B cell (primary cell): ENCODE data around the gene TMEM97. TPM values are rescaled to one million over a fixed set of nuclear protein-coding genes. Genes with fewer than 3 reads are reported as not detected.
"Not testable (repeated sequence)": the region's sequence is repeated elsewhere in the genome, so short reads cannot be mapped to it uniquely, and the experiment has no call there.

ENCODE experiments used
- ATAC-seq: fragments of 200-7000 bp; cut with Tn5 transposase; one replicate; pipeline ENCODE4 v1.10.0; 2021; ENCODE audit warnings: low read depth, mild to moderate bottlenecking, moderate number of reproducible peaks, moderate library complexity
- CTCF ChIA-PET: fragments of 350-600 bp; sonication (Branson Sonifier 250); formaldehyde crosslinking; loops from one replicate; lab custom pipeline; 2021; ENCODE audit warnings: antibody characterized with exemption, inconsistent platforms; lab: Charles Lee
- POLR2A ChIA-PET: fragments of 350-600 bp; sonication (Branson Sonifier 250); formaldehyde crosslinking; loops from one replicate; lab custom pipeline; 2021; ENCODE audit warnings: antibody characterized with exemption; lab: Charles Lee
- DNase-seq: peaks from one replicate; pipeline ENCODE4 v3.0.0; 2013
- H2AFZ ChIP-seq: 2 replicates; pipeline ENCODE4 v1.6.1; 2012; ENCODE audit warnings: mild to moderate bottlenecking, low read depth, low read length; ENCODE audit not compliant: insufficient read depth, poor library complexity, severe bottlenecking
- H3K27ac ChIP-seq, 2 donors: 1 replicate in 1 of 2; 2 replicates in 1 of 2; pipeline ENCODE4 v1.5.1; 2012 to 2013; ENCODE audit warnings: low read length in 2 of 2, mild to moderate bottlenecking in 2 of 2, moderate library complexity in 1 of 2
- H3K27me3 ChIP-seq, 4 experiments: fragments of 200-600 bp in 1 of 4; sonication (generic) in 1 of 4; replicated peaks in 1 of 4; 1 replicate in 2 of 4; 2 replicates in 2 of 4; pipeline versions ENCODE4 v1.6.1 to v1.7.0; 2013 to 2016; ENCODE audit warnings: low read length in 3 of 4, mild to moderate bottlenecking in 2 of 4, mixed read lengths in 1 of 4, moderate library complexity in 1 of 4; ENCODE audit not compliant: insufficient read depth in 4 of 4, control insufficient read depth in 3 of 4; ENCODE audit errors: control extremely low read depth in 1 of 4
- H3K36me3 ChIP-seq, 2 experiments: replicated peaks in 1 of 2; 1 replicate in 1 of 2; 2 replicates in 1 of 2; pipeline versions ENCODE4 v1.6.1 to v1.7.1; 2013; ENCODE audit warnings: low read length in 1 of 2; ENCODE audit not compliant: insufficient read depth in 2 of 2, control insufficient read depth in 1 of 2; ENCODE audit errors: control extremely low read depth in 1 of 2, extremely low read depth in 1 of 2
- H3K4me1 ChIP-seq, 2 donors: fragments of 200-600 bp in 1 of 2; sonication (generic) in 1 of 2; 1 replicate in 1 of 2; 2 replicates in 1 of 2; pipeline versions ENCODE4 v1.5.1 to v1.6.1; 2013 to 2017; ENCODE audit warnings: low read length in 2 of 2; ENCODE audit not compliant: control insufficient read depth in 2 of 2, insufficient read depth in 2 of 2
- H3K4me2 ChIP-seq: replicated peaks from 2 replicates; pipeline ENCODE3; 2012; ENCODE audit warnings: mild to moderate bottlenecking, low read depth, low read length; ENCODE audit not compliant: poor library complexity, severe bottlenecking
- H3K4me3 ChIP-seq, 5 experiments: fragments of 200-600 bp in 1 of 5; sonication (generic) in 1 of 5; 1 replicate in 3 of 5; 2 replicates in 2 of 5; pipeline versions ENCODE4 v1.5.1 to v1.7.0; 2011 to 2016; ENCODE audit warnings: low read length in 4 of 5, mild to moderate bottlenecking in 4 of 5, low read depth in 2 of 5, control low read depth in 1 of 5, moderate library complexity in 1 of 5; ENCODE audit not compliant: insufficient read depth in 1 of 5; ENCODE audit errors: control extremely low read depth in 1 of 5, extremely low read depth in 1 of 5
- H3K79me2 ChIP-seq: fragments of 200-600 bp; sonication (generic); one replicate; pipeline ENCODE4 v1.6.0; 2016; ENCODE audit warnings: low read length; ENCODE audit not compliant: control insufficient read depth, insufficient read depth
- H3K9ac ChIP-seq: fragments of 200-600 bp; sonication (generic); 2 replicates; pipeline ENCODE4 v1.6.1; 2017; ENCODE audit warnings: mild to moderate bottlenecking, low read length, moderate library complexity
- H3K9me3 ChIP-seq, 3 donors: one replicate each; pipeline versions ENCODE4 v1.6.1 to v1.7.1; 2013; ENCODE audit warnings: low read length in 2 of 3; ENCODE audit not compliant: control insufficient read depth in 2 of 3, insufficient read depth in 1 of 3; ENCODE audit errors: control extremely low read depth in 1 of 3
- H4K20me1 ChIP-seq: 2 replicates; pipeline ENCODE4 v1.6.0; 2012; ENCODE audit warnings: mild to moderate bottlenecking, low read length; ENCODE audit not compliant: insufficient read depth, control insufficient read depth, poor library complexity, severe bottlenecking
- H3K27ac Mint-ChIP-seq: one replicate; pipeline ENCODE4 v1.8.0; 2021; ENCODE audit warnings: mixed read lengths
- H3K27me3 Mint-ChIP-seq: one replicate; pipeline ENCODE4 v1.8.0; 2021; ENCODE audit warnings: mixed read lengths
- H3K4me1 Mint-ChIP-seq: one replicate; pipeline ENCODE4 v1.8.0; 2021; ENCODE audit warnings: mixed read lengths
- H3K4me3 Mint-ChIP-seq: one replicate; pipeline ENCODE4 v1.8.0; 2021; ENCODE audit warnings: mixed read lengths
- H3K9me3 Mint-ChIP-seq: one replicate; pipeline ENCODE4 v1.8.0; 2022; ENCODE audit warnings: mixed read lengths; ENCODE audit not compliant: insufficient read depth
- EZH2 ChIP-seq: IDR thresholded peaks from 2 replicates; pipeline ENCODE4 v1.6.1; 2012; ENCODE audit warnings: borderline replicate concordance, low read depth, mild to moderate bottlenecking, moderate library complexity, low read length; ENCODE audit not compliant: insufficient read depth, poor library complexity, severe bottlenecking
- WGBS: methylation state at CpG from one replicate; pipeline ENCODE4 v1.1.5; 2013; ENCODE audit warnings: missing lambda C conversion rate; ENCODE audit not compliant: insufficient coverage; 5-methylcytosine and 5-hydroxymethylcytosine counted together
- intact Hi-C: fragments of 100-400 bp; cut with micrococcal nuclease; formaldehyde crosslinking; loops from one replicate; pipeline ENCODE4 v1.10.0; 2022
- polyA plus RNA-seq: library from polyadenylated mRNA; depleted of rRNA; stranded (reverse); fragments of >200 nt; gene quantifications from 2 replicates; pipeline ENCODE4 v1.2.3, GENCODE V29; 2012
- total RNA-seq, 2 donors: library from RNA; stranded (reverse); fragments of 120-200 nt in 1 of 2; gene quantifications; 1 replicate in 1 of 2; 2 replicates in 1 of 2; pipeline versions ENCODE4 v1.2.3 to v1.2.4, GENCODE V29; 2013 to 2022
- TF ChIP-seq, protein P1 (sequence below): fragments of 200-600 bp; IDR thresholded peaks from one replicate; pipeline ENCODE4 v1.8.0; 2022; ENCODE audit warnings: antibody characterized with exemption, mild to moderate bottlenecking

TMEM97 gene
- total and polyA plus RNA-seq, 2 donors (not counting 1 experiment from before 2014, with no cell fraction given), result 1.6 to 6.4 TPM

DNA sequence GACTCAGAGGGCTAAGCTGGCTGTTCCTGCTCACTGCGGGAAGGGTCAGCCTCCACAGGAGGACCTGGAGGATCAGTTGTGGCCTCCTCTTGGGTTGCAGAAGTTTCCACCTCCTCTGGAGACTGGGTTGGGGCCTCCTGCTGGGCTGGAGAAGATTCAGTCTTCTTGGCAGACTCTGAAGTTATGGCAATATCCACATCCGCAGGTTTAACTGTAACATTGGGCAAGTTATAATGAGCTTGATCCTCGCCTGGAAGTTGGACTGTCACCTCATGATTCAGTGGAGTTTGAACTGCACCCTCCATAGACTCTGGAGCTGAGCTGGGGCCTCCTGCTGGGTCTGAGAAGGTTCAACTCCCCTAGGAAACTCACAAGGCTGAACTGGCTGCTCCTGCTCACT, 47.6 kb upstream of the TMEM97 start:
- TF ChIP-seq, protein P1, sequence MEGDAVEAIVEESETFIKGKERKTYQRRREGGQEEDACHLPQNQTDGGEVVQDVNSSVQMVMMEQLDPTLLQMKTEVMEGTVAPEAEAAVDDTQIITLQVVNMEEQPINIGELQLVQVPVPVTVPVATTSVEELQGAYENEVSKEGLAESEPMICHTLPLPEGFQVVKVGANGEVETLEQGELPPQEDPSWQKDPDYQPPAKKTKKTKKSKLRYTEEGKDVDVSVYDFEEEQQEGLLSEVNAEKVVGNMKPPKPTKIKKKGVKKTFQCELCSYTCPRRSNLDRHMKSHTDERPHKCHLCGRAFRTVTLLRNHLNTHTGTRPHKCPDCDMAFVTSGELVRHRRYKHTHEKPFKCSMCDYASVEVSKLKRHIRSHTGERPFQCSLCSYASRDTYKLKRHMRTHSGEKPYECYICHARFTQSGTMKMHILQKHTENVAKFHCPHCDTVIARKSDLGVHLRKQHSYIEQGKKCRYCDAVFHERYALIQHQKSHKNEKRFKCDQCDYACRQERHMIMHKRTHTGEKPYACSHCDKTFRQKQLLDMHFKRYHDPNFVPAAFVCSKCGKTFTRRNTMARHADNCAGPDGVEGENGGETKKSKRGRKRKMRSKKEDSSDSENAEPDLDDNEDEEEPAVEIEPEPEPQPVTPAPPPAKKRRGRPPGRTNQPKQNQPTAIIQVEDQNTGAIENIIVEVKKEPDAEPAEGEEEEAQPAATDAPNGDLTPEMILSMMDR, result no peak
- TF ChIP-seq EZH2, result no peak
- ChIA-PET CTCF (no interaction called here), POLR2A (no interaction called here)
- Histone ChIP-seq H2AFZ (no peak overlapping the region), H3K79me2 (no peaks in the 10 kb centered on the region), H4K20me1 (no peaks in the 10 kb centered on the region), H3K9me3 (peaks cover 0 to 21% (median 0%) of the 10 kb centered on the region in 3 donors), H3K4me1 (peaks cover 0 to 2% of the 10 kb centered on the region in 2 donors), H3K27me3 (peaks cover 0 to 49% (median 30%) of the 10 kb centered on the region in 4 experiments), H3K4me2 (no peak overlapping the region), H3K36me3 (no peaks in the 10 kb centered on the region), H3K4me3 (no peak overlapping the region), H3K9ac (no peak overlapping the region), H3K27ac (no peak overlapping the region)
- H3K9me3 Mint-ChIP-seq, result no peaks in the 10 kb centered on the region
- H3K4me1 Mint-ChIP-seq, result no peaks in the 10 kb centered on the region
- 100% methylated on average over 3 of the region's 3 CpGs for whole genome bisulfite sequencing
- H3K27me3 Mint-ChIP-seq, result peaks cover 62% of the 10 kb centered on the region
- DNase-seq (no peak), ATAC-seq (no peak)
- no peak overlapping the region for H3K4me3 Mint-ChIP-seq
- intact Hi-C loops, result no loop called here
- no peak overlapping the region for H3K27ac Mint-ChIP-seq

DNA sequence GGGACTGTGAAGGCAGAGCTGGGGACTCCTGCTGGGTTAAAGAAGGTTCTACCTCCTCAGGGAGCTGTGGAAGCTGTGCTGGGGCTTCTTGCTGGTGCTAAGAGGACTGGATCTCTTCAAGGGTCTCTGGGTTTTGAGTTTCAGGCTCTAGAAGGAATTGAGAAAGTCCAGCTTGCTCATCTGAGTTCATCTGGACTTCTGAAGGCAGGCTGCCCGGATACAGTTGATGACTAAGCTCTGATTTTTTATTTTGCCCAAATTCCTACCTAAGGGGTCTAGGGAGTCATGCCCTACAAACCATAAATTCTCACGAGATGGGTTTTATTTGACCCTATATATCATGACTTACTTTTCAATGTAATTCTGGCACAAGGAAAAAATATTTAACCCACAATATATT, 46.8 kb upstream of the TMEM97 start:
- Histone ChIP-seq H3K9me3 (peaks cover 0 to 19% (median 0%) of the 10 kb centered on the region in 3 donors), H4K20me1 (no peaks in the 10 kb centered on the region), H3K79me2 (no peaks in the 10 kb centered on the region), H2AFZ (no peak overlapping the region), H3K4me2 (no peak overlapping the region), H3K9ac (no peak overlapping the region), H3K36me3 (no peaks in the 10 kb centered on the region), H3K4me1 (peaks cover 0 to 9% of the 10 kb centered on the region in 2 donors), H3K27ac (no peak overlapping the region), H3K27me3 (peaks cover 0 to 56% (median 32%) of the 10 kb centered on the region in 4 experiments), H3K4me3 (no peak overlapping the region)
- no CpG with 5 or more reads among the region's 2 CpGs for WGBS
- H3K9me3 Mint-ChIP-seq, result no peaks in the 10 kb centered on the region
- no peak overlapping the region for H3K27ac Mint-ChIP-seq
- H3K4me3 Mint-ChIP-seq, result no peak overlapping the region
- CTCF ChIA-PET, result no interaction called here
- peaks cover 65% of the 10 kb centered on the region for H3K27me3 Mint-ChIP-seq
- ATAC-seq (no peak), DNase-seq (no peak)
- no peak for TF ChIP-seq EZH2
- TF ChIP-seq, protein P1, result no peak
- peaks cover 2% of the 10 kb centered on the region for H3K4me1 Mint-ChIP-seq
- POLR2A ChIA-PET, result no interaction called here
- intact Hi-C loops, result no loop called here

DNA sequence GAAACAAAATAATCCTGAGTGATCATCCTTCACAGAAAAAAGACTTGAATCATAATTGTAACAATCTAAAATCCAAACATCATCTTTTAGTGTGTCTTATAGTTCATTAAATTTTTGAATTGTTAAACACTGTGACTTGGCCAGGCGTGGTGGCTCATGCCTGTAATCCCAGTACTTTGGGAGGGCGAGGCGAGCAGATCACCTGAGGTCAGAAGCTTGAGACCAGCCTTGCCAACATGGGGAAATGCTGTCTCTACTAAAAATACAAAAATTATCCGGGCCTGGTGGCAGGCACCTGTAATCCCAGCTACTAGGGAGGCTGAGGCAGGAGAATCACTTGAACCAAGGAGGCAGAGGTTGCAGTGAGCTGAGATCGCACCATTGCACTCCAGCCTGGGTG, 45.7 kb upstream of the TMEM97 start:
- peaks cover 0 to 53% (median 32%) of the 10 kb centered on the region in 4 experiments for H3K27me3 ChIP-seq

More for the DNA sequence above, 45.7 kb upstream of the TMEM97 start:
- H3K4me1 ChIP-seq, result peaks cover 10 to 20% of the 10 kb centered on the region in 2 donors
- peaks cover 0 to 11% (median 0%) of the 10 kb centered on the region in 3 donors for H3K9me3 ChIP-seq
- DNase-seq, CTCF ChIA-PET, ATAC-seq, H3K4me3 ChIP-seq, H3K36me3 ChIP-seq, H3K27ac ChIP-seq, H3K79me2 ChIP-seq, H4K20me1 ChIP-seq, intact Hi-C loops, H3K4me2 ChIP-seq, H3K9me3 Mint-ChIP-seq, H3K9ac ChIP-seq, H3K4me1 Mint-ChIP-seq, H3K4me3 Mint-ChIP-seq, POLR2A ChIA-PET, H3K27ac Mint-ChIP-seq, H2AFZ ChIP-seq: not testable (repeated sequence)
- WGBS, result 97% methylated on average over 4 of the region's 5 CpGs
- peaks cover 67% of the 10 kb centered on the region for H3K27me3 Mint-ChIP-seq
